ENCODE results near the gene BHLHA15. TPM values are rescaled to one million over a fixed set of nuclear protein-coding genes. Genes with fewer than 3 reads are reported as not detected.

Gene BHLHA15
- total RNA-seq, 4 donors from 2014 or later = 3.7 to 18.5 (median 5.6) TPM

DNA sequence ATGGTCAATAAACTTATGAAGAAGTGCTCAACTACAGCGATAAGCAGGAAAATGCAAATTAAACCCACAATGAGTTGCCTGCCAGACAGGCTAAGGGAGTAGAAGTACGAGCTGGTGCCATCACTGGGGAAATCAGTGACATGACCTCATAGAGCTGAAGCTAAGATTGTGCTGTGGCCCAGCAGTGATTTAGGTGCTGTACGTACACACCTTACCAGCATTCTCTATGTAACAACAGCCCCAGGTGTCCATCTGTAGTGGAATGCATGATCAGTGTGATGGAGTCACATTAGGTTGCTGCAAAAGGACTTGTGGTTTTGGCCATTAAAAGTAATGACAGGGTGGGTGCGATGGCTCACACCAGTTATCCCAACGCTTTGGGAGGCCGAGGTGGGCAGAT is 46.5 kb downstream of the BHLHA15 start:
- intact Hi-C loops (cut with DNase I; ENCODE audit: low total_unique reads) = no loop called here
- H3K4me3 ChIP-seq (ENCODE audit: low read depth, poor library complexity, severe bottlenecking) = no peak overlapping the region
- no peak for DNase-seq (ENCODE audit: low spot score in 2 of 2)
- no peak for TF ChIP-seq CTCF (IDR thresholded peaks at IDR 0.05)
- no peak for TF ChIP-seq POLR2A (IDR thresholded peaks at IDR 0.05)
- WGBS, 2 donors = 85 to 90% methylated on average over 6 of the region's 6 CpGs

Other genes with a start within 250 kb of the BHLHA15 start
- not detected for gene OCM2, start 221.2 kb upstream of the BHLHA15 start, total RNA-seq
- 10 to 100 TPM; 31.9 to 44.3 (median 35.0) TPM for gene LMTK2, start 104.6 kb upstream of the BHLHA15 start, total RNA-seq
- 10 to 100 TPM in 3 of 4 donors, 1 to 10 TPM in 1; 8.1 to 18.4 (median 14.2) TPM for gene TECPR1, start 40.8 kb downstream of the BHLHA15 start, total RNA-seq
- gene BRI3, start 70.2 kb downstream of the BHLHA15 start, total RNA-seq = 10 to 100 TPM; 34.2 to 54.2 (median 46.3) TPM
- gene BAIAP2L1, start 189.7 kb downstream of the BHLHA15 start, total RNA-seq = 10 to 100 TPM; 17.2 to 28.9 (median 20.7) TPM